Measurements from ENCODE around the gene RAB23. TPM values are rescaled to one million over a fixed set of nuclear protein-coding genes. Genes with fewer than 3 reads are reported as not detected.

Gene RAB23
- polyA plus RNA-seq, 3 donors: 0.16 to 0.46 (median 0.25) TPM

- Mint-ChIP-seq H3K4me1 (no peaks in the 10 kb centered on the region), H3K27ac (no peak overlapping the region), H3K36me3 (peaks cover 43 to 54% of the 10 kb centered on the region in 2 donors), H3K4me3 (no peak overlapping the region), H3K27me3 (ENCODE audit: low read depth in 3 of 3) (no peaks in the 10 kb centered on the region), H3K9me3 (peaks cover 0 to 2% (median 0%) of the 10 kb centered on the region in 7 donors)
- no peaks in the 10 kb centered on the region for H3K9me3 ChIP-seq (replicated peaks in 1 of 2; ENCODE audit: control insufficient read depth in 1 of 2, insufficient read depth in 1 of 2, low read length in 2 of 2)
- intact Hi-C loops (cut with micrococcal nuclease): no loop called here
- no peak for DNase-seq
- H3K27me3 ChIP-seq (ENCODE audit: control insufficient read depth in 2 of 2, insufficient read depth in 2 of 2, low read length in 2 of 2): no peaks in the 10 kb centered on the region
- no peak overlapping the region for H3K4me3 ChIP-seq (replicated peaks in 1 of 3; ENCODE audit: low read depth in 2 of 3, low read length in 3 of 3)
- H3K4me2 ChIP-seq (replicated peaks; ENCODE audit: extremely low read depth, low read length, poor library complexity, severe bottlenecking): no peak overlapping the region
- TF ChIP-seq CTCF (IDR thresholded peaks at IDR 0.05): no peak
- H4K20me1 ChIP-seq (ENCODE audit: insufficient read depth, low read length): no peaks in the 10 kb centered on the region
- no peaks in the 10 kb centered on the region for H3K79me2 ChIP-seq (ENCODE audit: insufficient read depth, low read length)
- H3K4me1 ChIP-seq (ENCODE audit: control insufficient read depth in 1 of 2, insufficient read depth in 2 of 2, low read length in 2 of 2): no peaks in the 10 kb centered on the region
- no peak overlapping the region for H2AFZ ChIP-seq (ENCODE audit: insufficient read depth, low read depth, low read length, poor library complexity, severe bottlenecking)
- peaks cover 30 to 82% of the 10 kb centered on the region in 2 donors for H3K36me3 ChIP-seq (replicated peaks in 1 of 2; ENCODE audit: control insufficient read depth in 1 of 2, insufficient read depth in 2 of 2, low read length in 2 of 2)
- H3K9ac ChIP-seq (ENCODE audit: insufficient read depth, low read length, poor library complexity, severe bottlenecking): no peak overlapping the region
- H3K27ac ChIP-seq (ENCODE audit: low read depth in 1 of 2, low read length in 2 of 2): no peak overlapping the region
Observed at GRCh38 chr6:57158658-57159057, 63.4 kb downstream of the RAB23 start.

GRCh38 chr6:57147955-57148858 is 73.9 kb downstream of the RAB23 start:
- Histone ChIP-seq H3K9me3 (replicated peaks in 1 of 2; ENCODE audit: control insufficient read depth in 1 of 2, insufficient read depth in 1 of 2, low read length in 2 of 2) (no peaks in the 10 kb centered on the region), H3K79me2 (ENCODE audit: insufficient read depth, low read length) (no peaks in the 10 kb centered on the region), H3K4me3 (replicated peaks in 1 of 3; ENCODE audit: low read depth in 2 of 3, low read length in 3 of 3) (no peak overlapping the region), H3K4me2 (replicated peaks; ENCODE audit: extremely low read depth, low read length, poor library complexity, severe bottlenecking) (no peak overlapping the region), H3K9ac (ENCODE audit: insufficient read depth, low read length, poor library complexity, severe bottlenecking) (no peak overlapping the region), H2AFZ (ENCODE audit: insufficient read depth, low read depth, low read length, poor library complexity, severe bottlenecking) (no peak overlapping the region), H3K27ac (ENCODE audit: low read depth in 1 of 2, low read length in 2 of 2) (no peak overlapping the region), H3K27me3 (ENCODE audit: control insufficient read depth in 2 of 2, insufficient read depth in 2 of 2, low read length in 2 of 2) (no peaks in the 10 kb centered on the region), H3K36me3 (replicated peaks in 1 of 2; ENCODE audit: control insufficient read depth in 1 of 2, insufficient read depth in 2 of 2, low read length in 2 of 2) (peaks cover 51 to 67% of the 10 kb centered on the region in 2 donors), H3K4me1 (ENCODE audit: control insufficient read depth in 1 of 2, insufficient read depth in 2 of 2, low read length in 2 of 2) (no peaks in the 10 kb centered on the region), H4K20me1 (ENCODE audit: insufficient read depth, low read length) (no peaks in the 10 kb centered on the region)
- no peak for TF ChIP-seq CTCF (IDR thresholded peaks at IDR 0.05)
- no peak overlapping the region for H3K4me3 Mint-ChIP-seq
- peaks cover 58 to 65% of the 10 kb centered on the region in 2 donors for H3K36me3 Mint-ChIP-seq
- H3K27me3 Mint-ChIP-seq (ENCODE audit: low read depth in 3 of 3): no peaks in the 10 kb centered on the region
- intact Hi-C loops (cut with micrococcal nuclease): no loop called here
- no peak for DNase-seq
- 100% methylated on average over 2 of the region's 7 CpGs for WGBS (ENCODE audit: insufficient coverage)
- H3K9me3 Mint-ChIP-seq: no peaks in the 10 kb centered on the region
- H3K4me1 Mint-ChIP-seq: no peaks in the 10 kb centered on the region
- no peak overlapping the region for H3K27ac Mint-ChIP-seq

Data from CD14-positive monocyte (primary cell).